GM18517 (cell line): Measurements from ENCODE around the gene HAGHL.
"Not testable (repeated sequence)": the region's sequence is repeated elsewhere in the genome, so short reads cannot be mapped to it uniquely, and the experiment has no call there.

Experiments used
- ATAC-seq: cut with Tn5 transposase; IDR thresholded peaks from one replicate; pipeline ENCODE4 v1.9.1; 2021; ENCODE audit warnings: mild to moderate bottlenecking, moderate library complexity; ENCODE audit not compliant: unreplicated experiment

HAGHL gene

DNA sequence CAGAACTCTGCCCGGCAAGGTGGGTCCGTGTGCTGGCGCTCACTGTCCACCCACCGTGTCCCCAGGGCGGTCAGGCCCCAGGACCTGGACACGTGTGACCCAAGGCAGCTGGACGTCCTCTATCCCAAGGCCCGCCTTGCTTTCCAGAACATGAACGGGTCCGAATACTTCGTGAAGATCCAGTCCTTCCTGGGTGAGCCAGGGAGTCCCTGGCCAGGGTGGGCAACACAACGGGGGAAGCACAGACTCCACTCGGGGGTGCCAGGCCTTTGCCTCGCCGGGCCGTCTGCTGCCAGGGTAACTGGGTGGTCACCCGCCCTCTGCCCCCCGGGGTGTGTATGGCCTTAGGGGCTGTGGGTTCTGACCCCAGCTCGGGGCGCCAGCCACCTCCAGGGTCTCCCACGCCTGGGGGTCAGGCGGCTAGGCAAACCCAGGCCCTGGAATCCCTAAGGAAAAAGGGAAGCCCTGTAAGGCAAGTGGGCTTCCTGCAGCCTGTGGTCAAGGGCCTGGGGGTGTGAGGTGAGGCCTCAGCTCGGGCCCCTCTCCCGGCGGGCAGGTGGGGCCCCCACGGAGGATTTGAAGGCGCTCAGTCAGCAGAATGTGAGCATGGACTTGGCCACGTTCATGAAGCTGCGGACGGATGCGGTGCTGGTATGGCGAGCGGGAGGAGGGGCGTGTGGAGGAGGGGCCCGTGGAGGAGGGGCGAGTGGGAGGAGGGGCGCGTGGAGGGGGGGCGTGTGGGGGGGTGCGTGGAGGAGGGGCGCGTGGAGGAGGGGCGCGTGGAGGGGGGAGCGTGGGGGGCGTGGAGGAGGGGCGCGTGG is 40.1 kb downstream of the HAGHL start:
- ATAC-seq, result no peak

DNA sequence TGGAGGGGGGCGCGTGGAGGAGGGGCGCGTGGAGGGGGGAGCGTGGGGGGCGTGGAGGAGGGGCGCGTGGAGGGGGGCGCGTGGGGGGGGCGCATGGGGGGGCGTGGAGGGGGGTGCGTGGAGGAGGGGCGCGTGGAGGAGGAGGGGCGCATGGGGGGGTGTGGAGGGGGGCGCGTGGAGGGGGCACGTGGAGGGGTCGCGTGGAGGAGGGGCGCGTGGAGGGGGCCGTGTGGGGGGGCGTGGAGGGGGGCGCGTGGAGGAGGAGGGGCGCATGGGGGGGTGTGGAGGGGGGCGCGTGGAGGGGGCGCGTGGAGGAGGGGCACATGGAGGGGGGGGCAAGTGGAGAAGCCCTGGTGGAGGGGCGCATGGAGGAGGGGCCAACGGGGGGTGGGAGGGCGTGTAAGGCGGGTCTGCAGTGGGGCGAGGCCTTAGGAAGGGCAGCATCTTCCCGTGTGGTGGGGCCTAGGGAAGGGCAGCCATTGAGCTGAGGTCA is 40.9 kb downstream of the HAGHL start:
- ATAC-seq, result no peak

- no peak for ATAC-seq
These were observed 41.5 kb downstream of the HAGHL start for GRCh38 chr16:768428-768827.

- ATAC-seq, result no peak
These were observed 42.4 kb downstream of the HAGHL start for GRCh38 chr16:769184-769784.

- ATAC-seq, result no peak
These were observed 43.0 kb downstream of the HAGHL start for GRCh38 chr16:769934-770333.

DNA sequence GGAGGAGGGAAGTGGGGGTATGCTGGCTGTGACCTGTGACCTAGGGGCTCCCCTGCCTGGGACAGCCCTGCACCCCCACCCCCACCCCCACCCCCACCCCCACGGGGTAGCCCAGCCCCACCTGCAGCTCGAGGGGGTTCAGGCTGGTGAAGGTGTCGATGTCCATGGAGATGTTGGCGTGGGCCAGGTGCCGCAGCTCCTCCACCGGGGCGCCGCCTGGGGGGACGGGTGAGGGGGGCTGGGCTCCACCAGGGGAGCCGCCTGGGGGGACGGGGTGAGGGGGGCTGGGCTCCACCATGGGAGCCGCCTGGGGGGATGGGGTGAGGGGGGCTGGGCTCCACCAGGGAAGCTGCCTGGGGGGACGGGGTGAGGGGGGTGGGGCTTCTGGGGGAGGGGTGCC is 43.5 kb downstream of the HAGHL start:
- ATAC-seq, result no peak

GRCh38 chr16:772959-773358 is 46.1 kb downstream of the HAGHL start:
- no peak for ATAC-seq

- ATAC-seq, result no peak
These were observed 47.4 kb downstream of the HAGHL start for GRCh38 chr16:774086-775001.

GRCh38 chr16:775236-775796 is 48.4 kb downstream of the HAGHL start:
- ATAC-seq, result no peak

GRCh38 chr16:776298-776697 is 49.4 kb downstream of the HAGHL start:
- not testable (repeated sequence) for ATAC-seq

GRCh38 chr16:776824-777223 is 49.9 kb downstream of the HAGHL start:
- no peak for ATAC-seq

DNA sequence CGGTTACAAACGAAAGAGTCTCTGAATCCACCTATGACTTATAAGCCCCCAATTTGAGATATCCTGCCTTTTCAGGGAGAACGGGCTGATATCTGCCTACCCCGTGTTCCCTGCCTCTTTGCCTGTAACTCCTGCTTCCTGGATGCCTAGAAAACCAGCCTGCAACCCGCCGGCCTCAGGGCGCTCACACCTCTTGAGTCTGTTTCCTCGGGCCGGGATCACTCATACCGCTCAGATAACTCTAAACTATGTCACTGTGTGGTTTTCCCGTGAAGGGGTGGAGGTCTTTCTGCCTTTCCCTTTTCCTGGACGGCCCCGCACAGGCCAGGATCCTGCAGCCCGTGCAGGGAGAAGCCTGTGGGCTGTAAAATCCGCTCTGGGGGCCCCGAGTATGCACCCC is 50.9 kb downstream of the HAGHL start:
- no peak for ATAC-seq

DNA sequence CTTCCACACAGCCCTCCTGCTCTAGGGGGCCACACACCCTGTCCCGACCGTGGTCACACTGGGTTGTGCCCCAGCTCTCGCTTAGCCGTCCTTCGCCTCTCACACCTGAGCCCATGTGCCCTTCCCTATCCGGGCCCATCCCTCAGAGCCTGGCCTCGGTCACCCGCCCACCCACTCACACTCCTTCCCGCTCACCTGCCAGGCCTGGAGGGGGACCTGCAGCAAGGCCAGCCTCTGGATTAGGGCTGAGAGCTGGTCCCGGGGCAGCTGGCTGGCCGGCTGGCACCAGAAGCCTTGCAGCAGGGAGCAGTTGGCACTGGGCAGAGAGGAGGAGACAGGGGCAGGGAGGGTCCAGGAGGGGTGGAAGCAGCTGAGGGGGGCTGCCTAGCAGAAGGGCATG is 51.5 kb downstream of the HAGHL start:
- ATAC-seq, result no peak

DNA sequence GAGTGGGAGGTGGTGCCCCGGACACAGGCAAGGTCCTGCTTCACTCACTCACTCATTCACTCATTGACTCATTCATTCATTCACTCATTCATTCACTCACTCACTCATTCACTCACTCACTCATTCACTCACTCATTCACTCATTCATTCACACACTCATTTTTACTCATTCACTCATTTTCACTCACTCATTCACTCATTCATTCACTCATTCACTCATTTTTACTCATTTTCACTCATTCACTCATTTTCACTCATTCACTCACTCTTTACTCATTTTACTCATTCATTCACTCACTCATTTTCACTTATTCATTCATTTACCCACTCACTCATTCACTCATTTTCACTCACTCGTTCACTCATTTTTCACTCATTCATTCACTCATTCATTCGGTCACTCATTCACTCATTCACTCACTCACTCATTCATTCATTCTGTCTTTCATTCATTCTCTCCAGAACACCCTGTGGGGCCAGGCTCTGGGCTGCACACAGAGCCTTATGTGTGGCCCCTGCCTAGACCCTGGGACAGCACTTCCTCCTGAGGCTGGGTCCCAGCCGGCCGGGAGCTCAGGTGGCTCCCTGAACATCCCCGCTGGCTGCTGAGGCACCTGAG is 52.1 kb downstream of the HAGHL start:
- no peak for ATAC-seq
